AG10803 (cell line): ENCODE results near the gene ABCA2.

Source experiments
- DNase-seq: peaks from one replicate; pipeline ENCODE4 v3.0.0; 2010; ENCODE audit warnings: low read depth
- H3K4me3 ChIP-seq: 2 replicates; pipeline ENCODE4 v1.5.1; 2011; ENCODE audit warnings: mild to moderate bottlenecking, low read length, control low read depth
- CTCF ChIP-seq: conservative IDR thresholded peaks from 2 replicates; pipeline ENCODE4 v1.5.1; 2011; ENCODE audit warnings: mild to moderate bottlenecking, low read length, control low read depth, inconsistent platforms

ABCA2 gene

DNA sequence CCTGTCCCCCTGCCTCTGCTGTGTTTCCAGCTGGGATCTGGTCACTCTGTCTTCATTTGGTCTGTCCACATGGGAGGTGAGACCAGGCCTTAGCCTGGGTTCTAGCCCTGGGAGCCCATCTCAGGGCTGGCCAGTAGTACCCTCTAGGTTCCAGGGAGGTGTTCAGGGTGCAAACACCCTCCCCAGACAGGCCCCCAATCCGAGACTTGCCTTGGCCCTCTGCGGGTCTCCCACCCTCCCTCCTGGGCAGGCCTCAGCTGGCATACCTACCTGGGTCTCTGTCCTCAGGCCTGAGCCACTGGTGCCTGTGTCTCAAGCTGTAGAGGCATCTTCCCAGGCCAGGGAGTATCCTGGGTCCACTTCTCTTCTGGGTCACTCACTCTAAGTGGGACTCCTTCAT, 43.2 kb upstream of the ABCA2 start:
- TF ChIP-seq CTCF: no peak
- no peak for DNase-seq
- H3K4me3 ChIP-seq: no peak overlapping the region

- TF ChIP-seq CTCF: no peak
- DNase-seq: no peak
Measured at GRCh38 chr9:137070906-137071275, 42.9 kb upstream of the ABCA2 start.

GRCh38 chr9:137070201-137070905, 42.3 kb upstream of the ABCA2 start, which contains the start of gene SAPCD2:
Gene SAPCD2 (minus strand): TSS chr9:137070557. CDS start chr9:137070460, 97 bp downstream.
- no peak for TF ChIP-seq CTCF
- DNase-seq: peak; percentile 77
- peak within 1 kb of the TSS; percentile 44 for H3K4me3 ChIP-seq

More at GRCh38 chr9:137070906-137071275, 42.9 kb upstream of the ABCA2 start:
- peak overlapping the region; percentile 44 for H3K4me3 ChIP-seq

- TF ChIP-seq CTCF: no peak
- DNase-seq: no peak
- H3K4me3 ChIP-seq: 0 out of 2 replicates have a peak overlapping the region, but pooled peaks have one; percentile 3
Measured at GRCh38 chr9:137069508-137070091, 41.6 kb upstream of the ABCA2 start.

DNA sequence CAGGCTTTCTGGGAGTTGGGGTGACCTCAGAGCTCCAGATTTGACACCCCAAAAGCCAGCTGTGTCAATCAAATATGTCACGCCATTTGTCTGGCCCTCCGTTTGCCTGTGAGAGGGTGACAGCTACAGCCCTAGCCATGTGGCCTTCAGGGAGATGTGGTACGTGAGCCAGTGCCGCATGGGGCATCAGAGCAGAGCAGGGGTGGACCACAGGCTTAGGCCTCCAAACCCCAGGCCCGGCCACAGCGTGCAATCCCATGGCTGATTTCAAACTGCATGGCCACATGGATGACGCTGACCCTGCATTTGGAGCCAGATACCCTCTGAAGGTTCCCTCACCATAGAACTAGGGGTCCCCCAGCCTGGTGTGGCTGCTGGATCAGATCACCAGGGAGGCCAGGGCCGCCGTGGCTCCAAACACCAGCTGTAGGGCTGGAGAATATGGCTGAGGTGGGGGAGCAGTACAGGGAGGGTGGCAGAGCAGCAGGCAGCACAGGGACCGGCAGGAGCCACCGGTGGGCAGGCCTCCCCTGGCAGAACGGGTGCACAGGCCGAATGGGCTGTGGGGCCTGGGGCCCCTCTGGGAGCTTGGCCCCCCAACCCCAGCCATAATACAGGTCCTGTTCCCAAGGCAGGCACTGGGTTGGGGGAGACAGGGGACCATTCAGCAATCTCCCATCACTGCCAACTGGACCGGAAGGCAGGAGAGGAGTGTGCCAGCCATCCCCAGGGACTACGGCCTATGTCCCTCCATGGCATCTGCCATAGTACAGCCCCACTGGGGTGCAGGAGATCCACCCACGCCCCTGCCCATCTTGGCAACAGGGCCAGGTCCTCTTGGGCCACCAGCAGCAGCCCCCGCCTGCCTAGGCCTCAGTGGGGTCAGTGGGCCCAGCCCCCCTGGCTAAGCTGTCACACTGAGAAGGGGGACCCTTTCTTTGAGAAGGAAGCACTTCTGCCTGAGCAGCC, 40.8 kb upstream of the ABCA2 start:
- no peak overlapping the region for H3K4me3 ChIP-seq
- no peak for TF ChIP-seq CTCF
- DNase-seq: no peak

DNA sequence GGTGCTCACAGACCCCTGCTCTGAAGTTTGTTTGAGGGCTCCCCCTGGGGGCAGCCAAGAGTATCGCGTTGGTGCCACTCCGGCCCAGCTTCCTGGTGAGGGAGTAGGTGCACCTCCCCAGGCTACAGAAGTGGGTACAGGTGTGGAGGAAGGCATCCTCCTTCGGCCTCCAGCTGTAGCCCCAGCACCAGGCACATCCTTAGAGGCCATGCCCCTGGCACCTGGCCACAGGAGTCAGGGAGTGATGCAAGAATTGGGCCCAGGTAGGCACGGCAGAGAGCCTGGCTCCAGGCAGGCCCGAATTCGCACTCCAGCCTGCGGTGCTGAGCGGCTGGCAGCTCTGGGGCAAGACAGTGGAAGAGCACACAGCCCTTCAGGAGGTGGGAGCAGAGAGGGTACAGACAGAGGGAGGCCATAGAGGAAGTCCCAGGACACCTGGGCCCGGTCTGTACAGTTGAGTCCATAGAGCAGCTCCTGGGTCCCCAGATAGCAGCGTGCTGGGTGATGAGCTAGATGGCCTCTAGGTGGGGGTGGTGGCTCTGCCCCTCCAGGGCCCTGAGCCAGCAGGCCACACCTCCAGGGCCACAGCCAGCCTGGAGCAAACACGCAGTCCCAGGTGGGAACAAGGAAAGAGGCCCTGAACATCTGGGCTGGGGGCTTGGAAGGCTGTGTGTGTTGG, 40.0 kb upstream of the ABCA2 start:
- peak; percentile 66 for DNase-seq
- TF ChIP-seq CTCF: peak; percentile 84
- H3K4me3 ChIP-seq: no peak overlapping the region
